Skeletal muscle satellite cell (primary cell): ENCODE results near the gene PPDPF.
"Not testable (repeated sequence)": the region's sequence is repeated elsewhere in the genome, so short reads cannot be mapped to it uniquely, and the experiment has no call there.

Experiments used
- H3K27me3 ChIP-seq: 2 replicates; pipeline ENCODE4 v1.7.0; 2013; ENCODE audit warnings: low read length; ENCODE audit not compliant: control insufficient read depth, insufficient read depth
- H3K36me3 ChIP-seq: 2 replicates; pipeline ENCODE4 v1.7.0; 2013; ENCODE audit warnings: mild to moderate bottlenecking, control low read depth, low read length; ENCODE audit not compliant: insufficient read depth
- H3K4me1 ChIP-seq: 2 replicates; pipeline ENCODE4 v1.7.0; 2013; ENCODE audit warnings: low read length; ENCODE audit not compliant: control insufficient read depth, insufficient read depth
- H3K4me2 ChIP-seq: 2 replicates; pipeline ENCODE4 v1.7.0; 2013; ENCODE audit warnings: mild to moderate bottlenecking, low read length
- H3K4me3 ChIP-seq: 2 replicates; pipeline ENCODE4 v1.7.0; 2013; ENCODE audit warnings: low read length
- H3K9ac ChIP-seq: 2 replicates; pipeline ENCODE4 v1.7.0; 2013; ENCODE audit warnings: mild to moderate bottlenecking, low read depth, low read length, moderate library complexity
- H3K9me3 ChIP-seq: replicated peaks from 2 replicates; pipeline ENCODE4 v1.7.0; 2013; ENCODE audit warnings: mild to moderate bottlenecking, control low read depth, low read length

Gene PPDPF

DNA sequence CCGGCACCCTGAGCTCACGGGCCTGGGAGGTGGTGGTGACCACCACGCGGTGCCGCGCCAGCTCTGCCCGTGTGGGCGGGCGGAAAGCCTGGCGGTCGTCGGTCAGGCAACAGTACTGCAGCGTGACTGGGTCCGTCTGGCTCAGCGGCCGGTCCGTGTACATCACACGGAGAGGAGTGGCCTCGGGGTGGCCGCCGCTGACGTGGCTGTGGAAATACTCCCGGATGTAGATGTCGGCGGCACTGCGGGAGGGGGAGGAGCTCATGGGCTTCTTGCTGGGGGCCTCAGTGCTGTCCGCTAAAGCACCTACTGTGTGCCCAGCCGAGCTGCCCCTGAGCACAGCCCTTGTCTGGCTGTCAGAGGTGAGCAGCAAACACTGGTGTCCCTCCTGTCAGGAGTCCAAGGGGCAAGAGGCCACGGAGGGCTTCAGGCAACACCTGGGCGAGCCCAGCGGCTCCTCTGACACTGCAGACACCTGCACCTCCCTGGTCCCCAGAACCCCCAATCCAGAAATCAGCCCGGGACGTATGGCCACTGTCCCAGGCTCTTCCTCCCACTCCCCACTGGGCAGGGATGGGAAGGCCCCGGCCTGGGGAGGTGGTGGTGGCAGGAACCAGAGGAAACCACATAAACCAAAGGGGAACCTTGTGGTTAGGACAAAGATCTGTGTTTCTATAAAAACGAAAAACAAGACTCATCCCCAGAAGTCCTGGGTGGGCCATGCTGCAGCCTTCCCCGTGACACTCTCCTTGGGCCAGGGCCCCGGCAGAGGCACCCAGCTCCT, 47.0 kb downstream of the PPDPF start:
- H3K27me3 ChIP-seq: no peaks in the 10 kb centered on the region
- peaks cover 5% of the 10 kb centered on the region for H3K36me3 ChIP-seq
- no peaks in the 10 kb centered on the region for H3K9me3 ChIP-seq
- peaks cover 8% of the 10 kb centered on the region for H3K4me1 ChIP-seq
- H3K9ac ChIP-seq: no peak overlapping the region
- no peak overlapping the region for H3K4me3 ChIP-seq
- no peak overlapping the region for H3K4me2 ChIP-seq

DNA sequence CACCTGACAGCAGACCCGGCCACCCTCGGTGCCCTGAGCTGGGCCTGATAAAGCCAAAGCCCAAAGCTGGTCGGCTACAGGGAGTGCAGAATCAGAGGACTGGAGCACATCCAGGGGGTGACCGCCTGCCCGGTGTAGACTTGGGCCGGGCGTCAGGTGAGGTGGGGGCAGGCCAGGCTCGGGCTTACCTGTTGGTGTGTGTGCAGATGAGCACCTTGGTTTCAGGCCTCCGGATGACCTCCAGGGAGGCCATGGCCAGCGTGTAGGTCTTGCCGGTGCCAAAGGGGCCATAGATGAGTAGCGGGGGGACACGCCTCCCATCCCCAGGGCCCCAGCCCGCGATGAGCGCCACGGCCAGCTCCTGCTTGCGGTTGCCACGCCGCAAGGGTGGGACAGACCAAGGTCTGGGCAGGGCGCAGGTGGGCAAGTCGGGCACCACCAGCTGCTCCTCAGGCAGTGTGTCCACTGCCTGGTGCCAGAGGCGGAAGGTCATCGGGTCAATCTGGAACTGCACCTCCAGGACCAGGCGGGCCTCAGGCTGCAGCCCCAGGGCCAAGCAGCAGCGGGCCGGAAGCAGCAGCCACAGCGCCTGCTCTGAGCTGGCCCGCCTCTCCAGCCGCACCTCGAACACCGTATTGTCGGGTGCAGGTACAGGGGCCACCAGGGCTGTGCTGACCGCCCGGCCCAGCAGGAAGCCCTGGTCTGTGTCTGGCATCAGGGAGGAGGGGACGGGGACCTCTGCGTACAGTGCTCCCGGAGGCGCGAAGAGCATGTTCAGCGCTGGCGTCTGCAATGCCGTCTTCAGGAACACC, 47.8 kb downstream of the PPDPF start:
- Histone ChIP-seq H3K4me3 (no peak overlapping the region), H3K4me1 (peaks cover 13% of the 10 kb centered on the region), H3K36me3 (peaks cover 5% of the 10 kb centered on the region), H3K27me3 (no peaks in the 10 kb centered on the region), H3K4me2 (no peak overlapping the region), H3K9ac (no peak overlapping the region), H3K9me3 (no peaks in the 10 kb centered on the region)

DNA sequence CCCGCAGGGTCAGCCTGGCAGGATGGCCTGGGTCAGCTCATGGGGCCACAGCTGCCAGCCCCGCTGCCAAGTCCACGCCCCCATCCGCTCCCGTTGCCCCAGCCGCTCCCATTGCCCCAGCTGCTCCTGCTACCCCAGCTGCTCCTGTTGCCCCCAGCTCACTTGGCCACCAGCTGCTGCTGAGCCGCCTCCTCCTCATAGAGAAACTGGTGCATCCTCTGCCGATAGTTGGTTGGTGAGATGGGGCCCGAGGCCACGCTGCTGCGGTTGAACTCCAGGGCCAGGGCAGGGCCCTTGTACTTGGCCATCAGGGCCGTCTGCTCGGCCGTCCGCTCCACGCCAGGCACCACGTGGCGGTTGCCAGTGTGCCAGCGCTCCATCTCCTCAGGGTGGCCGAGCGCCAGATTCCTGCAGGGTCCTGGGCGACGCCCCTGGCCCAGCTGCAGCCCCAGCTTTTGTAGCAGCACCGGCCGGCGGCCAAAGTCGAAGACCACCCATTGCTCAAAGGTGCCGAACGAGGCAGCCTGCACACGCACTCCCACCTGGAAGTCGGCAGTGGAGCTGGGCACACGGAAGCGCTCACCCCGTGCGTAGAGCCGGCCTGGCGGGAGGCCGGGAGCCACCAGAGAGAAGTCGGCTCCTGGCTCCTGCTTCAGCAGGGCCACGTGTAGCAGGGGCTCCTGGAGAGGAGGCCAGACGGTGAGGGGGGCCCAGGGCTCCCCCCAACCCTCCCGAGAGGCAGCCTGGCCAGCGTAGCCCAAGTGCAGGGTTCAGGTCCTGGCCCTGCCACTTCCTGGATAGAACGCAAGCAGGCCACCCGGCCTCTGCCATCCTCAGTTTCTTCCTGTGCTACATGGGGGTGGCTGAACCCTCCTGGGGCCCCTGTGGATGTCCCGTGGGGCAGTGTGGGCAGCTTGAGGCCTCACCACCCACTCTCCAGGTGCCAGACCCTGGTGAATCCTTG, 48.7 kb downstream of the PPDPF start:
- H3K4me3 ChIP-seq: no peak overlapping the region

DNA sequence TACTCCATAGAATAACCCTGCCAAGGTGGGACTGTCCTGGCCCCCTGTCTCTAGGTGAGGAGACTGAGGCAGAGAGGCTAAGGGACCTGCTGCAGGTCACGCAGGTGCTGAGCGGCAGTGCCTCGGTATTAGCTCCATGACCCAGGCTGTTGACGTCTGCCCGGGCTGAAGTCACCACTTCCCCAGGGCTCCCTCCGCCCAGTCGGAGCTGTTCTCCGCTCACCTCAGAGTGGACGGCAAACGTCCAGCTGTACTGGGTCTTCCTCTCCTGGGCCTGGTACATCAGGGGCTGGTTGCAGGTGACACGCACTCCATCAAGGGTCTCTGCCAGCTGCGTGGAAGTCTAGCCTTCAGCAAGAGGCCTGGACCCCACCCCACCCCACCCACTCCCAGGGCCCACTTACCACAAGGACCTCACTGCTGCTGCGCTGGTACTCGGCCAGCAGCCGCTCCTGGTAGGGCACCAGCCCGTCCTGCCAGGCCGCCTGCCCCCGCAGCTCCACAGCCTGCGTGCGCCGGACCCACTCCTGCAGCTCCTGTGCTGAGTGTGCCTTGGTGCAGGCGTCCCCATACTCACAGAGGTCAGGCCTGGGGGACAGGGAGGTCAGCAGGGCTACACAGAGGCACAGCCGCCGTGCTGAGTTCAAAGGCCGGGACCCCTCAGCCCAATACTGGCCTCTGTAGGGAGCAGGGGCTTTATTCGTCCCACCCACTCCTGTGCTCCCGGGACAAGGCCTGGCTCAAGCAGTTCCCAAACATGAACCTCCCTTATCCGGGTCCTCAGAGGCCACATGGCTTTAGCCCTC, 49.9 kb downstream of the PPDPF start:
- Histone ChIP-seq H3K4me1 (peaks cover 29% of the 10 kb centered on the region), H3K4me3 (no peak overlapping the region), H3K9ac (no peak overlapping the region), H3K27me3 (no peaks in the 10 kb centered on the region), H3K4me2 (no peak overlapping the region), H3K36me3 (peaks cover 4% of the 10 kb centered on the region), H3K9me3 (no peaks in the 10 kb centered on the region)

More for the DNA sequence above, 48.7 kb downstream of the PPDPF start:
- Histone ChIP-seq H3K4me2 (no peak overlapping the region), H3K9ac (no peak overlapping the region), H3K9me3 (no peaks in the 10 kb centered on the region), H3K27me3 (no peaks in the 10 kb centered on the region), H3K4me1 (peaks cover 16% of the 10 kb centered on the region), H3K36me3 (peaks cover 5% of the 10 kb centered on the region)

DNA sequence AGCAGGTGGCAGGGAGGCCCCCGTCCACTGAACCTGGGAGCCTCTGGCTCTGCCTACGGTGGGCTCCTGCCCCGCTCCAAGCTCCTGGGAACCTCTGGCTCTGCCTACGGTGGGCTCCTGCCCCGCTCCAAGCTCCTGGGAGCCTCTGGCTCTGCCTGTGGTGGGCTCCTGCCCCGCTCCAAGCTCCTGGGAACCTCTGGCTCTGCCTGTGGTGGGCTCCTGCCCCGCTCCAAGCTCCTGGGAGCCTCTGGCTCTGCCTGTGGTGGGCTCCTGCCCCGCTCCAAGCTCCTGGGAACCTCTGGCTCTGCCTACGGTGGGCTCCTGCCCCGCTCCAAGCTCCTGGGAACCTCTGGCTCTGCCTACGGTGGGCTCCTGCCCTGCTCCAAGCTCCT, 50.5 kb downstream of the PPDPF start:
- H3K4me1 ChIP-seq: peaks cover 33% of the 10 kb centered on the region
- not testable (repeated sequence) for H3K36me3 ChIP-seq, H3K4me2 ChIP-seq, H3K27me3 ChIP-seq, H3K9me3 ChIP-seq, H3K4me3 ChIP-seq, H3K9ac ChIP-seq
